Activated T-helper 1 cell treated with anti-CD3 and anti-CD28 coated beads, Interleukin-2, amount 50 U/mL, for 16 hours (primary cell): ENCODE measurements around the gene ENTPD6.
"Not testable (repeated sequence)": the region's sequence is repeated elsewhere in the genome, so short reads cannot be mapped to it uniquely, and the experiment has no call there.

ENCODE experiments used
- DNase-seq, 2 donors: peaks; one replicate each; pipeline ENCODE4 v3.0.0-alpha.2; 2020; ENCODE audit warnings: low read depth in 1 of 2, low spot score in 1 of 2

The ENTPD6 gene

DNA sequence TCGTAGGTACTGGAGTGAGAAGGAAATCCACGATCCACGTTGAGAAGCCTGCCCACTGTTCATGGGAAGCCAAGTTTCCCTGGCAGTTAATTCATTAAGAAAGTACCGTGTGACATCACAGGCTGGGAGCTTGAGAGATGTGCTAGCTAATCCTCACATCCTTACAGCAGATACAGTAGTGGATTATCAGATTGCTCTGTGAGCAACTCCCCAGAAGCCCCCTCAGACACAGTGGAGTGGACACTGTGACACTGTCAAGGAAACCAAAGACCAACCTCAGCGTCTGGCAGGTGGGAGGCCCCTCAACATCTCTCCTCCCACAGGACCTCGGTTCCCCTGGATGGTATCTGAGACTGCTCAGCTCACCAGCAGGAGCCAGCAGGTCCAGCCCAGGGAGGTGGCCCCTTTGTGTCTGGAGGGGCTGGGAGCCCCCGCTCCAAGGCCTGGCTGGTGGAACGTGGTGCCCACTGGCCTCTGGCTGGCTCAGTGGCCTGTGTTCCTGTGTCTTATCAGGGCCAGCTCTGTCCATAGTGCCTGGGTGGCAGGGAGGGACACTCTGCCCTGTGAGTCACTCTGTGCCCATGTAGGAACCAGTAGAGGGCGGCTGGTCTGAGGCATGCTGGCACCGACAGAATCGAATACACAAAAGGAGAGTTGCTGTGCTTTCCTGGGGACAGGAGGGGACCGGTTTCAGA is 59.6 kb downstream of the ENTPD6 start:
- no peak for DNase-seq

DNA sequence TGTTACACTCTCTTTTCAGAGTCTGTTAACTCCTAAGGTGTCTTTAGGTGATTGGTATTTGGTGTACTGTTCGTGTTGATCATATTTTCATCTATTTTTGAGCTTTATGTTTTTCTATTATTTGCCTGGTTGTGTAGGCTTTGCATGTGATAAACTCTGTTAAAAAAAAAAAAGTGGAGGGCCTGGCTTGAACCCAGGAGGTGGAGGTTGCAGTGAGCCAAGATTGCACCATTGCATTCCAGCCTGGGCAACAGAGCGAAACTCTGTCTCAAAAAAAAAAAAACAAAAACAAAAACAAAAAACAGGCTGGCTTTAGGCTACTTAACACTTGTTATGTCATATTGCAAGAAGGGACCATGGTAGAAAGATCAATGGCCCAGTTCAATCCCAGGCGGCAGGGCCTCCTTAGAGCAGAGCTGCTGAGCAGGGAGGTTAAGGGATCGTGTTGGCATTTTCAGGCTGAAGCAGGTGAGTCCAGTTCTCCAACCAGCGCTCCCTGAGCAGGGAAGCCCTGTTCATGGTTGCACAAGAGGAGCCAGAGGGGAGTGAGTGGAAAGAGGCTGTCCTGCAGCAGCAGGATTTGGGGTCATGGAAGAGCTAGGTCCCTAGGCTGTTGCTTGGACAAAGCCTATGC is 60.8 kb downstream of the ENTPD6 start:
- no peak for DNase-seq

DNA sequence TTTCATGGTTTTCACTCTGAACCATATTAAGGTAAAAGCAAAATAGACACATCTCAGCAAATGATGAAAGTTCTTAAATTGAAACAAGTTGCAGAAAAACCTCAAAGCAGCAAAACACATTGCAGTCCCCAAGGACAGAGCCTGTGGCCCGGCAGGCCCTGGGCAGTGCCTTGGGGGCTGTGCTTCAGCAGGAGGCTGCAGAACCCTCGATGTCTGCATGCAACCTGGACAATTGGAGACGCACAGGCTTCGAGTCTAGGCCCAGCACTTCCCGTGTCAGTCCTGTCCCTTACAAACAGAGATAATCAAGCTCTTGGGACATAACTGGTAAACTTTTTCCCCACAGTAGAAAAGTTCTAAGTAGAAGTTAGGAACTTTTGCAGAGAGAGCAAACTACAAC is 61.6 kb downstream of the ENTPD6 start:
- DNase-seq: no peak

DNA sequence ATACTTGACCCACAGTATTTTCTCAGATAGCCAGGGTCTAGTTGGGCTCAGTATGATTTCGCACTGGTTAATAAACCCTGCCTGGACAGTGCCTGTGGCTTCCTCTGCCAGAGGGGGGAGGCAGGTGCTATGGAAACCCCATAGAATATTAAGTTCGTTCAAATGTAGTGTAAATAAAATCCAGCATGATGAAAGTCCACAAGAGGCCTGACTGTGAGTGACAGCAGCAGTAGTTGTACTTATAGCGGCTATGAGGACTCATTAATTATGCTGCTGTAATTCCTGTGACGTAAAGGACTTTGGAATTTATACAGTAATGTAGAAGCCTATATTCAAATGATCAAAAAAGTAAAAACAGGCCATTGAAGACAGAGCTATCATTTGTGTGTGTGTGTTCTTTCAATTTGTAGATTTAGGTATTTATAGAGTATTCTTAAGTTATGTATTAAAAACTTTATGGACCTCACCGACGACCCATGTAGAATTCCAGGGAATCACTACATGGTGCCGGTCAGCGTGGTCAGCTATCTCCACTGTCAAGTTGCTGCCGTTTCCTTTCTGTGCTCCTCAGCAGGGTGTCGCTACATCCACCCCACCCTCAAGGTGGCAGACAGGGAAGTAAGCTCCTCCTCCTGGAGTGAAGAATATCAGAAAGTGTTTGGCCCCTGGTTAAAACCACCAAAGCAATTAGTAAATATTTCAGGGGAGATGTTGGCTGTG is 62.4 kb downstream of the ENTPD6 start:
- DNase-seq: no peak

DNA sequence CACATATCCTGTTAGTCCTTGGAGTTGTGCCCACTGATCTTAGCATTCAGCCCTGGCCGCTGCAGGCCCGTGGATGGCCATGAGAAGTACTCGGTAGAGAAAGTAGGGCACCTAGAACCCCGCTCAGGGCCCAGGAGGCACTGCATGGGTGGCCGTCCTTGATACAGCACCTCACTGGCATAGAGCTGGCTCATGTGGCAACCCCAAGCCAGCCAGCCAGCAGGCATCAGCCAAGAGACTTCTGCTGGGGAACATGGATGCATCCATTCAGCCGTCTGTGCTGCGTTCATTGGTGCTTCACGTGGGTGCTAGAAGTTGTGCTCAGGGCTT is 62.9 kb downstream of the ENTPD6 start:
- DNase-seq: no peak

DNA sequence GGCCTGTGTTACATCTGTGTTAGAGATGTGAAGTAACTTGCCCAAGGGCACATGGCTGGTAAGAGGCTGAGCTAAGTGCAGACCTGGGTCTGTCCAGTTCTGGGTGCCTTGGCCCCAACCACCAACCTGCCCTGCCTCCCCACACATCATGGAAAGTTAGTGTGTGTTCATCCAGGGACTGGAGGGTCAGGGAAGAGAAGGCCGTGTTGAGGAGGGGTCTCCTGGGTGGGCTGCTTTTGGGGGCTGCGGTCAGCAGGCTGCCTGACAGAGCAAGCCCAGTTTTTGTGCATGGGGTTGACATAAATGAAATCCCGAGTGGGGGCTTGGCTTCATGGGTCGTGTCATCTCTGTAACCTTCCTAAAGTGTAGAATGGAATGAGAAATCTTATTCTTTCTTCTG is 63.3 kb downstream of the ENTPD6 start:
- DNase-seq: no peak

DNA sequence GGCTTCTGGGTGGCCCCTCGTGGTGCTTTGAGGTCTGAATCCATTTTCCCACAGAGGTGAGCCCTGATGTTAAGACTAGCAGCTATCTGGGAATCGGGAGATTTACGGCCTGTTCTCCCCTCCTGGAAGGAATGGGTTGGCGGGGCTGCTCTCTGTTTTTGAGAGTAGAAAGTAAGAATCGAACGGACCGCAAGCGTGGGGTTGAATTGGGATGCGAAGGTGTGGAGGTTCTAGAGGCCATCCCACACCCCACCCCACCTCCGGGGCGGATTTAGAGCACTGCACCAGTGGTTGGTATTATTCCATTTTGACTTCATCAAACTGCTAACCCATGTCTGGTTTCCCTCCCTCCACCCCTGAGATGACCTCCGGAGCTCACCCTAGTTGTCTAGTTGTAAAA is 63.8 kb downstream of the ENTPD6 start:
- DNase-seq: no peak

DNA sequence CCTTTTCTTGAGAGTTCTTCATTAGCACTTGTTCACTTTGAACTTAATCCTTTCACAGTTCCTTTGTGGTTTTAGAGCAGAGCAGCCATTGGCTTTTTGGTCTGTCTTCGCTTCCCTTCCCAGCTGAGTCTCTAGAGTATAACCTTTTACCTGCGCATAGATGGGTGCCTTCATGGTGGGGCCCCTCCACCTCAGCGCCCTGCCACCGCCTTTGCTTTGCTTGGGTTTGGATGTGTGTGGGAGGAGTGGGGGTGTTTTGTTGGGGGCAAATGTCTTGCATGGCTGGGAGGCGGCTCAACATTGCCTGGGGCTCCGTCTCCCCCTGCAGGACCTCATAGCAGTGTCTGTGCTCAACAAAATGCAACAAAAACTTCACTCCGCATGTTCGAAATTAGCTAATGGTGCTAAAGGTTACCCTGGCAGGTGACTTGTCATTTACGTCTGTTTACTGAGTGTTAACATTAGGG is 64.3 kb downstream of the ENTPD6 start:
- DNase-seq: no peak

DNA sequence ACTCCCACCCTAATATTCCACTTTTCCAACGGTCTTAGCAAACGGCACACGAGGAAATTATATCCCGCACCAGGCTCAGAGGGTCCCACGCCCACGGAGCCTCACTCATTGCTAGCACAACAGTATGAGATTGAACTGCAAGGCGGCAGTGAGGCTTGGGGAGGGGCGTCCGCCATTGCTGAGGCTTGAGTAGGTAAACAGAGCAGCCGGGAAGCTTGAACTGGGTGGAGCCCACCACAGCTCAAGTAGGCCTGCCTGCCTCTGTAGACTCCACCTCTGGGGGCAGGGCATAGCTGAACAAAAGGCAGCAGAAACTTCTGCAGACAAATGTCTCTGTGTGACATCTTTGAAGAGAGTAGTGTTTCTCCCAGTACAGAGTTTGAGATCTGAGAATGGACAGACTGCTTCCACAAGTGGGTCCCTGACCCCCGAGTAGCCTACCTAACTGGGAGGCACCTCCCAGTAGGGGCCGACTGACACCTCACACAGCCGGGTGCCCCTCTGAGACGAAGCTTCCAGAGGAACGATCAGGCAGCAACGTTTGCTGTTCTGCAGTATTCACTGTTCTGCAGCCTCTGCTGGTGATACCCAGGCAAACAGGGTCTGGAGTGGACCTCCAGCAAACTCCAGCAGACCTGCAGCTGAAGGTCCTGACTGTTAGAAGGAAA is 65.4 kb downstream of the ENTPD6 start:
- DNase-seq: not testable (repeated sequence)

DNA sequence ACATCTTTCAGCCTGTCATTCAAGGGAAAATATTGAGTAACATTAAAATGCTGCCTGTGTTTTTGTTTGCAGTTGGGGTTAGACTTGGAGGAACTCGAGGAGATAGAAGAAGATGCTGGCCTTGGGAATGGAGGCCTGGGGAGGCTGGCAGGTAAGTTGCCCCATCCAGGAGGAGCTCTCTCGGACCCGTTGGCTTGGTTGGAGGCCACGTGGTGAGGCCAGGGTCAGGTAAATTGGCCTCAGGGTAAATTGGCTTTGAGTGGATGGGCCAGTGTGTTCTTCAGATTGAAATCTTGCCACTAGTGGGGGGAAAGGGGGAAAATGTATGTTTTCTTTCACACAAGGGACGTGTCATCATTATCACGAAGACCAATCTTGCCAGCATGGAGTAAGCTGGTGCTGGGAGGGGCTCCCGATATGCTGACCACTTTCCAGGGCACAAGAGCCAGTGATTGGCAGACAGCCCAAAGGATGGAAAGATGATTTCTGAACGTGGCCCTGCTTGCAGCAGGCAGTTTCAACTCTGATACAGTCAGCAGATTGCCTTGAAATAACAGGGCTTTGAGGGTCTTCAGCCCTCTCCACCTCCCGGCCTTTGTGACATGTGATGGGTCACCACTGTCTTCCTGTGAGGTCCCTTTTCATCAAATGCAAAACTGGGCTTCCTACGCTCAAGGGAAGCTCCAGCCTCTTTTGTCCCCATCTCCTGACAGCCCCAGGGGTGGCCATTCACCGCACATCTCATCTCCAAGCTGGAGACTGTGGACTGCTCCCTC is 73.7 kb downstream of the ENTPD6 start:
- DNase-seq: no peak

DNA sequence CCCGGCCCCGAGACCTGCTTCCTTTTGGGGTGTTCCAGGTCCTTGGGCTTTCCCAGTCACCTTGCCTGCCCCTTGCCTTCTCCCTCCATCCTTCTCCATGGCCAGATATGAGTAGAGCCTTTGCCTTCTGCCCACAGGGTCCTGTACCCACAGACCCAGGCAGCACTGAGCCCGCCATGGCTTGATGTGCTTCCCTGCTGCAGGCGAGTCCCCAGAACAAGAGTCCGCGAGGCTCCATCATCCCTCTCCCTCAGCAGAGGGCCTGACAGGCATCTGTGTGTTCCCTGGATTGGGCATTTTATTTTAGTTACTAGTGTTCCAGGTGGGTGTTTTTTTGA is 74.3 kb downstream of the ENTPD6 start:
- no peak for DNase-seq

DNA sequence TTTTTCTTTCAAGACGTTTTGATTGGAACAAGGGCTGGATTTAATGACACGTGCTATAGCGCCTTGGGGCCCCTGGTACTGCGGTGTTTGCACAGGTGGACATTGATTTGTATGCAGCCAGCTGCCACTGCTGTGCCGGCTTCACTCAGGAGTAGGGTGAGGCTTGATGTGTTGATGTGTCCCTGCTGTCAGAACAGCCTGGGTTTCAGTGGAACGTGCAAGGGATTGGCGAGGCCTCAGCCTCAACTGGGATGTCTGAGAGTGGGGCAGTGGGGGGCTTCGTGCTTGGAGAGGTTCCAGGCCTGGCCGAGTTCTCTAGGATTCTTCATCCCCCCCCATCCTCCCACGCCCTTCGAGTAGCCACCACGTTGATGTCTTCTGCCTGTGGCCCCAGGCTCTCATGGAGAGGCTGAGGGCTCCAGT is 75.3 kb downstream of the ENTPD6 start:
- DNase-seq: no peak

DNA sequence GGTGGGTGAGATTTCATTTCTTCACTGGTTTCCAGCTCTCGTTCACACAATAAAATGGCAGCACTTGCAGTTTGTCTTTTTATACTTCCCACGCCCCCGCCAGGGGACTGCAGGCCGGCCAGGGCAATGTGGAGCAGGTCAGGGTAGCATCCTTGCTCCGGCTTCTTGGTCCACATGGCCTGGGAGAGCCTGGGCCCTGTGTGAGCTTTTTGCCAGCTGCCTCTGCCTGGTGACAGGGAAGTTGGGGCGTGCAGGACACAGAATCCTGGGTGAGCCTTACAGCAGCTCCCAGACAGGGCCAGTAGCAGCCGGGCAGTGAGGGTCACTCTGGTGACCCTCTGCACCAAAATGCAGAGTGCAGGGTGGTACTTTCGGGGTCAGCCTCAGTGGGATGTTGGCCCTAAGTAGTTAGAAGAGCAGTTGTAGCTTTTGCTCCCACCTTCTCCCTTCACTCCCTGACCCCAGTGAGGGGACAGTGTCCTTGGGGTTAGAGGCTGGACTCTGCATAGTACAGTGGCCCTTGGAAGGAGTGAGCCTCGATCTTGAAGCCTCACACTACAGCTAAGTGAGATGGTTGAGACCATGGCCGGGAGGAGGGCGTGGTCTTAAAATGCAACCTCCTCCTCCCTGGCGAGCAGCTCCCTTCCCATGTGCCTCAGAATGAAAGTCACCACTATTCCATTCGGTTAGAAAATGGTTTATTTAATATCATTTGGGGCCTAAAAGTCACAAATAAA is 76.1 kb downstream of the ENTPD6 start:
- DNase-seq: peak in 1 of 2 donors; percentile 0

DNA sequence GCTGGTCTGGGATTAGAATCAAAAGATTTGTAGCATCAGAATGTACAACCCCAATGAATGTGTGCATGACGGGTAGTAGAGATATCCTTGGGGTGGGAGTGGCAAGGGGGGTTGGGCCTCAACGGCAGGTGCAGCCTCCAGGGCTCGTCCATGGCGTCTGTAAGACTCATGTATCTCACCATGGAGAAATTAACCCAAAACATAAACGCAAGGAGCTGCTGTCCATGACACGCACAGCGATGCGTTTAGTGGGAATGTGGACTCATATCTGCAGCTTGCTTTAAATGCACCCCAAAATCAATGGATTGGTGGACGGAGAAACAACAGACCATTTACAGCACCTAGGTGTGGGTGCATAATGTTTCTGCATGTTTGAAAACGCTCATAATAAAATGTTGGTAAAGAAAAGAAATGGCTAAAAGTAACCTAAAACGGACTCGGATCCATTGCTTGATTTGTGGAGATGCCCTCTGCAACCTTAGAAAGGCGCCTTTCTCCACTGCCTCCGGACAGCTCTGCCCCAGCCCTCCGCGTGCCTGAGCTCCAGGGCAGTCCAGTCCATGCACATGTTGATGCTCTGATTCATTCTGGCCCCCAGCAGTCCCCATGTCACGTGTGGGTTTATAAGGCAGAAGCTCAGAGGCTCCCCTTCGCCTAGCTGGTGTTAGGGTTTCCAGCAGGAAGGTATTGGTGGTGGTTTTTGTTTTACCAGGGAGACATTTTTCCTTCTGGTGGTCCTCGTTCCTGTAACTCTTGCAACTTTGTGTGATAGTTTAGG is 76.9 kb downstream of the ENTPD6 start:
- DNase-seq: no peak

DNA sequence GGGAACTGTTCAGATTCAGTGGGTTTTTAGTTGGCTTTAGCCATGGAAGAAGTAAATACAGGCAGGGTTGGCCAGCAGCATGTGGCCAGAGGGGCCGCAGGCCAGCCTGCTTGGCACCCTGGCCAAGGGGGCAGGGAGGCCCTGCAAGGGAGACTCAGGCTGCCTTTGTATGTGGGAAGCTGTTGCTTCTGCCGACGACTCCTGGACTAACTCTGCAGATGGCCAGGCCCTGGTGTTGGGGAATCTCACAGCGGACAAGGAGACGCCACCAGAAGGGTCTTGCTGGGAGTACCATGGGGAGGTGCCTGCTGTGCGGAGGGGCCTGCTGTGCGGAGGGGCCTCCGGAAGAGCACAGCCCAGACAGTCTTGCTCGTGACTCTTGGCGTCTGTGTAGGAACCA is 77.5 kb downstream of the ENTPD6 start:
- DNase-seq: peak in 1 of 2 donors; percentile 2

DNA sequence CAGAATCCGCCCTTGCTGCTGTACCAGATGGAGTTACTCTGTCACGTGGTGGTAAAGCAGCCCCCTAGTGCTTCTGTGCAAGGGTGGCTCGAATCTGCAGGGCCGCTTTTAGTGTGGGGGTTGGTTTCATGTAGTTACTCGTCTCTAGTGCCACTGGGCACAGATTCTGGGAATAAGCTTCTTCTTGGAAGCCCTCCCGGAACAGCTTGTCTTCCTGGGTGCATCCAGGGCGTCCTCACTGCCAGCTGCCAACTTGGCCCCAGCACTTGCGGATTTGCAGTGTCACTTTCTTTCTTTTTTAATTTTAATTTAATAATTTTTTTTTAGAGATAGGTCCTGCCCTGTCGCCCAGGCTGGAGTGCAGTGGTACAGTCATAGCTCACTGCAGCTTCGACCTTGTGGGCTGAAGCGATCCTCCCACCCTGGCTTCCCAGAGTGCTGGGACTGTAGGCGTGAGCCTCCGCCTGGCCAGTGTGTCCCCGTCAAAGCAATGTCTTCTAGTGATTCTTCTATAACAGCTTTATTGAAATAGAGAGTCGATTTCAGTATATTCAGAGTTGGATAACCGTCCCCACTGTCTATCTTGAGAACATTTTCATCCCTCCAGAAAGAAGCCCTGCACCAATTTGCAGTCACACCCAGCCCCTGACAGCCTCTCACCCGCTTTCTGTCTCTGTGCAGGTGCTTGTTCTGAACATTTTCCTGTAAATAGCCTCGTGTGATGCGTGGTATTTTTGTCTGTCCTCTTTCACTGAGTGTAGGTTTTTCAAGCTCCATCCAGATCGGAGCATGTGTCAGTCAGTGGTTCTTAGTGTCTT is 78.2 kb downstream of the ENTPD6 start:
- DNase-seq: peak in 1 of 2 donors; percentile 3

DNA sequence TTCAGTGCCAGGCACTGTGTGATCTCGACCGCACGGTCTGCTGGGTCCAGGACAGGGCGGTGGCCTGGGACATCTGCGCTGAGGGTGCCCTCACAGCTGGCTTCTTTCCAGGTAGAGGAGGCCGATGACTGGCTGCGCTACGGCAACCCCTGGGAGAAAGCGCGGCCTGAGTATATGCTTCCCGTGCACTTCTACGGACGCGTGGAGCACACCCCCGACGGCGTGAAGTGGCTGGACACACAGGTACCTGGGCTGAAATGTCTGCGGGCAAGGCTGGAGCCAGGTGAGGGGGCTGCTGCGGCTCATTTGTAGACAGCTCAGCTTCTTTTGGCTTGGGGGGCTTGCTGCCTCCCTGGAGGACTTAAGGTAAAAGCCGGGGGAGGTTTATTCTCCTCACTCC is 79.0 kb downstream of the ENTPD6 start:
- peak in 1 of 2 donors; percentile 0 for DNase-seq

DNA sequence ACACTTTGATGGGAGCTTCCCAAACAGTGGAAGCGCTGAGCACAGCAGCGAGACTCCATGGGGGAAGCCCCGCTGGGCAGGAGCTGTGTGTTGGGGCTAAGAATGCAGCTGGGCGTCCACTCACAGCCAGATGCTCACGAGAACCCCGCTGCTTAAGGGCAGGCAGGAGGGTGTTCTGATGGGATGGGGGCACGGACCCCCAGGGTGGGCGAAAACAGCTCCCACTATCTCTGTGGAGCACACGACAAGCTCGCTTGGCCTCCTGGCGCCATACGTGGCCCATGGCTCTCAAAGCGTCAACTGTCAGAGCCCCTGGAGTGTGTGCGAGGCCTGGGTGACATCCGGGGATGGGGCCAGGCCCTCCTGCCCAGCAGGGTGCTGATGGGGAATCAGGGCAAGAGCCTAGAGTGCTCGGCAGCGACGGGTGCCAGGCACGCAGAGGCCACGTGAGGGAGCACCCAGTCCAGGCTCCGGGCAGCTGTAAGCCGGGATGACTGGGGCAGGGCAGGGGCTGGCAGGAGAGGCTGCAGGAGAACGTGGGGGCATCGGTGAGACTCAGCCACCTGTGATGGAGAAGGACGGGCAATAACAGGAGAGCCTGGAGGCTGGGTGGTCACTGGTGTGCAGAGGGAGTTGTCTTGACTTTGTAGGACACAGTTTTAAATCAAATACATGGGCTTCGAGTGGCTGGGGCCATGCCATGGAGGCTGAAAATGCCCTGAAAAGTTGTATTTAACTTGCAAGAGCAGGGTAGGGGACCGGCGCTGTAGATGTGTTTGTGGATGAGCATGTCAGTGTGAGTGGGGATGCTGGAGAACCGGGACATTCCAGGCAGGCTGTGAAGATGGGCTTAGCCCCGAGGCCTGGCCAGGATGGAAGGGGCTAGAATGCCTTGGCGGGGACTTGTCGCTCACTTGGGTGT is 79.6 kb downstream of the ENTPD6 start:
- peak in 1 of 2 donors; percentile 0 for DNase-seq
